SU-DHL-6 (cell line): ENCODE results near the gene PIK3R1.

Source experiments
- H2AFZ ChIP-seq: fragments of 200-600 bp; sonication (generic); 2 replicates; pipeline ENCODE4 v1.6.1; 2014; ENCODE audit warnings: low read depth, mild to moderate bottlenecking, moderate library complexity, mixed read lengths, antibody characterized with exemption, low read length; ENCODE audit not compliant: severe bottlenecking
- H3F3A ChIP-seq: fragments of 200-600 bp; shearing (Covaris generic); 2 replicates; pipeline ENCODE4 v1.6.0; 2016; ENCODE audit warnings: antibody characterized with exemption, mild to moderate bottlenecking; ENCODE audit not compliant: insufficient read depth
- H3K27ac ChIP-seq: fragments of 200-600 bp; sonication (generic); 2 replicates; pipeline ENCODE4 v1.5.1; 2016; ENCODE audit warnings: low read depth, mild to moderate bottlenecking, low read length, moderate library complexity, mixed read lengths
- H3K27me3 ChIP-seq: fragments of 200-600 bp; sonication (generic), shearing (Covaris generic); 2 replicates; pipeline ENCODE4 v1.6.0; 2014; ENCODE audit warnings: mild to moderate bottlenecking, low read length
- H3K36me3 ChIP-seq: fragments of 200-600 bp; sonication (generic); 2 replicates; pipeline ENCODE4 v1.6.1; 2014; ENCODE audit warnings: mild to moderate bottlenecking, low read length, mixed read lengths
- H3K4me2 ChIP-seq: fragments of 300-600, 200-600 bp; shearing (Covaris generic), sonication (generic); 2 replicates; pipeline ENCODE4 v1.6.0; 2014; ENCODE audit warnings: low read length, low read depth, mild to moderate bottlenecking; ENCODE audit not compliant: poor library complexity, severe bottlenecking
- H3K4me3 ChIP-seq: fragments of 200-600 bp; sonication (generic); 2 replicates; pipeline ENCODE4 v1.5.1; 2014; ENCODE audit warnings: antibody characterized with exemption, low read length, mild to moderate bottlenecking, mixed read lengths; ENCODE audit not compliant: insufficient read depth, poor library complexity, severe bottlenecking
- H3K79me2 ChIP-seq: fragments of 200-600 bp; sonication (generic); 2 replicates; pipeline ENCODE4 v1.6.1; 2014; ENCODE audit warnings: mild to moderate bottlenecking, low read length, moderate library complexity; ENCODE audit not compliant: insufficient read depth
- H3K9ac ChIP-seq: fragments of 200-600 bp; sonication (generic); 2 replicates; pipeline ENCODE4 v1.7.0; 2014; ENCODE audit warnings: mild to moderate bottlenecking, low read length
- H3K9me2 ChIP-seq: fragments of 200-600 bp; sonication (generic); replicated peaks from 2 replicates; pipeline ENCODE4 v1.6.1; 2014; ENCODE audit warnings: low read length; ENCODE audit not compliant: insufficient read depth
- H3K9me3 ChIP-seq: fragments of 200-600 bp; sonication (generic); 2 replicates; pipeline ENCODE4 v1.6.1; 2014; ENCODE audit warnings: low read length, mixed read lengths; ENCODE audit not compliant: insufficient read depth
- H4K20me1 ChIP-seq: fragments of 200-600 bp; sonication (generic); 2 replicates; pipeline ENCODE4 v1.6.1; 2014; ENCODE audit warnings: low read depth, mild to moderate bottlenecking, antibody characterized with exemption, low read length, moderate library complexity, mixed read lengths
- CTCF ChIP-seq: fragments of 200-600 bp; sonication (generic); IDR thresholded peaks from one replicate; pipeline ENCODE4 v1.5.1; 2017; ENCODE audit warnings: antibody characterized with exemption, mild to moderate bottlenecking, low read length, moderate library complexity; ENCODE audit not compliant: insufficient read depth, poor library complexity, severe bottlenecking
- EZH2phosphoT487 ChIP-seq: fragments of 200-600 bp; sonication (generic), shearing (Covaris generic); conservative IDR thresholded peaks from 2 replicates; pipeline ENCODE4 v1.6.1; 2018; ENCODE audit warnings: mild to moderate bottlenecking, antibody characterized with exemption, low read length, moderate library complexity, mixed read lengths

PIK3R1 gene

GRCh38 chr5:68220914-68221313 is 5.4 kb downstream of the PIK3R1 start:
- H3F3A ChIP-seq = no peaks in the 10 kb centered on the region
- H3K79me2 ChIP-seq = peaks cover 95% of the 10 kb centered on the region
- H4K20me1 ChIP-seq = peaks cover 10% of the 10 kb centered on the region
- no peaks in the 10 kb centered on the region for H3K9me3 ChIP-seq
- no peak overlapping the region for H3K4me2 ChIP-seq
- TF ChIP-seq EZH2phosphoT487 = no peak
- TF ChIP-seq CTCF = no peak
- 0 out of 2 replicates have a peak, but pooled peaks cover 4% of the 10 kb centered on the region for H3K36me3 ChIP-seq
- H3K9me2 ChIP-seq = no peaks in the 10 kb centered on the region
- no peak overlapping the region for H3K4me3 ChIP-seq
- no peak overlapping the region for H3K27ac ChIP-seq
- no peak overlapping the region for H2AFZ ChIP-seq
- no peak overlapping the region for H3K9ac ChIP-seq
- no peaks in the 10 kb centered on the region for H3K27me3 ChIP-seq

GRCh38 chr5:68221488-68221887 is 5.9 kb downstream of the PIK3R1 start:
- Histone ChIP-seq H3K4me3 (no peak overlapping the region), H3K9me2 (no peaks in the 10 kb centered on the region), H3K79me2 (peaks cover 99% of the 10 kb centered on the region), H3K36me3 (peaks cover 5% of the 10 kb centered on the region; the same call in 1 of the 2 replicates), H3K27ac (no peak overlapping the region), H3K9ac (no peak overlapping the region), H3K4me2 (no peak overlapping the region), H4K20me1 (peaks cover 10% of the 10 kb centered on the region), H3K9me3 (no peaks in the 10 kb centered on the region), H3F3A (no peaks in the 10 kb centered on the region), H2AFZ (no peak overlapping the region), H3K27me3 (no peaks in the 10 kb centered on the region)
- no peak for TF ChIP-seq EZH2phosphoT487
- TF ChIP-seq CTCF = no peak

- peaks cover 10% of the 10 kb centered on the region for H4K20me1 ChIP-seq
- H3K36me3 ChIP-seq = peaks cover 7% of the 10 kb centered on the region; the same call in 1 of the 2 replicates
- no peaks in the 10 kb centered on the region for H3F3A ChIP-seq
- no peak overlapping the region for H3K4me2 ChIP-seq
- no peak overlapping the region for H3K4me3 ChIP-seq
- peaks cover 99% of the 10 kb centered on the region for H3K79me2 ChIP-seq
- no peak overlapping the region for H2AFZ ChIP-seq
- no peak overlapping the region for H3K9ac ChIP-seq
- no peak overlapping the region for H3K27ac ChIP-seq
- H3K9me2 ChIP-seq = no peaks in the 10 kb centered on the region
- no peak for TF ChIP-seq CTCF
- TF ChIP-seq EZH2phosphoT487 = no peak
- no peaks in the 10 kb centered on the region for H3K9me3 ChIP-seq
- H3K27me3 ChIP-seq = no peaks in the 10 kb centered on the region
Observed at GRCh38 chr5:68222310-68222709, 6.8 kb downstream of the PIK3R1 start.
